AG04450 (cell line): ENCODE measurements around the gene PRKN. TPM values are rescaled to one million over a fixed set of nuclear protein-coding genes. Genes with fewer than 3 reads are reported as not detected.

ENCODE experiments used
- CTCF ChIA-PET: fragments of 300-600, 350-600 bp; formaldehyde crosslinking; extraction: SDS; loops from one replicate; lab custom pipeline; 2022; ENCODE audit warnings: antibody characterized with exemption, inconsistent platforms; lab: Charles Lee
- POLR2A ChIA-PET: fragments of 350-600 bp; formaldehyde crosslinking; extraction: SDS; loops from one replicate; lab custom pipeline; 2021; ENCODE audit warnings: antibody characterized with exemption, inconsistent platforms; lab: Yijun Ruan, JAX
- DNase-seq: peaks from one replicate; pipeline ENCODE4 v3.0.0-alpha.2; 2011; ENCODE audit warnings: low read depth, low spot score
- H3K27ac ChIP-seq: one replicate; pipeline ENCODE4 v1.5.1; 2012; ENCODE audit warnings: low read depth, low read length, control low read depth
- H3K27me3 ChIP-seq: one replicate; pipeline ENCODE4 v1.6.0; 2012; ENCODE audit warnings: low read length; ENCODE audit not compliant: control insufficient read depth, insufficient read depth
- H3K4me3 ChIP-seq: 2 replicates; pipeline ENCODE4 v1.5.1; 2011; ENCODE audit warnings: mild to moderate bottlenecking, low read depth, low read length, control low read depth
- H3K9me3 ChIP-seq: 2 replicates; pipeline ENCODE4 v1.5.1; 2012; ENCODE audit warnings: low read length; ENCODE audit not compliant: control insufficient read depth, insufficient read depth
- CTCF ChIP-seq: IDR thresholded peaks from 2 replicates; pipeline ENCODE4 v1.5.1; 2011; ENCODE audit warnings: low read depth, low read length, control low read depth, inconsistent platforms
- polyA plus RNA-seq: library from polyadenylated mRNA; depleted of rRNA; stranded (reverse); fragments of >200 nt; gene quantifications from 2 replicates; pipeline ENCODE4 v1.2.3, GENCODE V29; 2011

PRKN gene
- polyA plus RNA-seq, 1 experiment = not detected

GRCh38 chr6:162154001-162154400, 573.6 kb downstream of the PRKN start:
- Histone ChIP-seq H3K27me3 (no peaks in the 10 kb centered on the region), H3K4me3 (no peak overlapping the region), H3K27ac (no peak overlapping the region), H3K9me3 (peaks cover 14% of the 10 kb centered on the region)
- no peak for TF ChIP-seq CTCF
- no peak for DNase-seq
- POLR2A ChIA-PET = no interaction called here
- CTCF ChIA-PET = no interaction called here

GRCh38 chr6:162153120-162153519, 574.4 kb downstream of the PRKN start:
- DNase-seq = no peak
- peaks cover 11% of the 10 kb centered on the region for H3K9me3 ChIP-seq
- no peaks in the 10 kb centered on the region for H3K27me3 ChIP-seq
- POLR2A ChIA-PET = no interaction called here
- TF ChIP-seq CTCF = no peak
- H3K4me3 ChIP-seq = no peak overlapping the region
- CTCF ChIA-PET = no interaction called here
- no peak overlapping the region for H3K27ac ChIP-seq

- ChIA-PET CTCF (no interaction called here), POLR2A (no interaction called here)
- Histone ChIP-seq H3K9me3 (peaks cover 11% of the 10 kb centered on the region), H3K27me3 (no peaks in the 10 kb centered on the region), H3K4me3 (no peak overlapping the region), H3K27ac (no peak overlapping the region)
- DNase-seq = no peak
- TF ChIP-seq CTCF = no peak
Observed at GRCh38 chr6:162151021-162151665, 576.4 kb downstream of the PRKN start.

GRCh38 chr6:162150295-162150694, 577.3 kb downstream of the PRKN start:
- no peak for DNase-seq
- Histone ChIP-seq H3K27me3 (no peaks in the 10 kb centered on the region), H3K9me3 (peaks cover 11% of the 10 kb centered on the region), H3K27ac (no peak overlapping the region), H3K4me3 (no peak overlapping the region)
- ChIA-PET POLR2A (no interaction called here), CTCF (no interaction called here)
- no peak for TF ChIP-seq CTCF

- Histone ChIP-seq H3K27me3 (no peaks in the 10 kb centered on the region), H3K9me3 (peaks cover 11% of the 10 kb centered on the region), H3K27ac (no peak overlapping the region), H3K4me3 (no peak overlapping the region)
- no peak for TF ChIP-seq CTCF
- POLR2A ChIA-PET = no interaction called here
- no peak for DNase-seq
- CTCF ChIA-PET = no interaction called here
Observed at GRCh38 chr6:162149786-162150185, 577.8 kb downstream of the PRKN start.
